ENCODE measurements around the gene CLIP1.

GRCh38 chr12:122362755-122363154 lies 59.7 kb downstream of the CLIP1 start:
- no peak for TF ChIP-seq CTCF (conservative IDR thresholded peaks at IDR 0.05; ENCODE audit: low read depth, low read length)
- TF ChIP-seq EZH2 (IDR thresholded peaks at IDR 0.05; ENCODE audit: borderline replicate concordance, low read depth, low read length, poor library complexity, severe bottlenecking): no peak

Data from A673 (cell line).